Measurements from ENCODE around the gene GART.

GART gene

GRCh38 chr21:33458861-33459260 lies 83.1 kb downstream of the GART start:
- Histone ChIP-seq H3K9me3 (ENCODE audit: control insufficient read depth, low read length) (no peaks in the 10 kb centered on the region), H3K4me1 (ENCODE audit: control insufficient read depth, insufficient read depth, low read length) (peaks cover 8% of the 10 kb centered on the region), H3K4me3 (ENCODE audit: low read length) (no peak overlapping the region), H3K36me3 (ENCODE audit: control insufficient read depth, insufficient read depth, low read length, severe bottlenecking) (peaks cover 32% of the 10 kb centered on the region), H3K27me3 (replicated peaks; ENCODE audit: control insufficient read depth, insufficient read depth, low read length) (no peaks in the 10 kb centered on the region), H3K9ac (ENCODE audit: low read length) (no peak overlapping the region)
- no peak for DNase-seq (ENCODE audit: low read depth)

- Histone ChIP-seq H3K9ac (ENCODE audit: low read length) (peak overlapping the region; percentile 21), H3K4me1 (ENCODE audit: control insufficient read depth, insufficient read depth, low read length) (peaks cover 18% of the 10 kb centered on the region), H3K4me3 (ENCODE audit: low read length) (no peak overlapping the region), H3K27me3 (replicated peaks; ENCODE audit: control insufficient read depth, insufficient read depth, low read length) (no peaks in the 10 kb centered on the region), H3K9me3 (ENCODE audit: control insufficient read depth, low read length) (no peaks in the 10 kb centered on the region), H3K36me3 (ENCODE audit: control insufficient read depth, insufficient read depth, low read length, severe bottlenecking) (peaks cover 31% of the 10 kb centered on the region)
- no peak for DNase-seq (ENCODE audit: low read depth)
Measured at GRCh38 chr21:33455686-33456446, 86.1 kb downstream of the GART start.
